OCI-LY1 (cell line): ENCODE data around the gene CD82.

Source experiments
- H2AFZ ChIP-seq: fragments of 200-600 bp; sonication (generic), shearing (Covaris generic); 2 replicates; pipeline ENCODE4 v1.6.0; 2014; ENCODE audit warnings: antibody characterized with exemption, mild to moderate bottlenecking, low read length
- H3F3A ChIP-seq: fragments of 200-600 bp; sonication (generic), shearing (Covaris generic); 2 replicates; pipeline ENCODE4 v1.6.0; 2014; ENCODE audit warnings: mild to moderate bottlenecking, antibody characterized with exemption, low read length, moderate library complexity; ENCODE audit not compliant: insufficient read depth
- H3K27ac ChIP-seq: fragments of 200-600 bp; sonication (generic); 2 replicates; pipeline ENCODE4 v1.5.1; 2014; ENCODE audit warnings: low read length, mixed run types, mild to moderate bottlenecking, low read depth; ENCODE audit not compliant: poor library complexity, severe bottlenecking
- H3K27me3 ChIP-seq: fragments of 200-600 bp; sonication (generic); 2 replicates; pipeline ENCODE4 v1.6.0; 2014; ENCODE audit warnings: antibody characterized with exemption, mild to moderate bottlenecking, low read length, moderate library complexity; ENCODE audit not compliant: insufficient read depth
- H3K36me3 ChIP-seq: fragments of 200-600 bp; sonication (generic); 2 replicates; pipeline ENCODE4 v1.6.1; 2014; ENCODE audit warnings: mild to moderate bottlenecking, antibody characterized with exemption, low read length, moderate library complexity, mixed read lengths; ENCODE audit not compliant: insufficient read depth
- H3K4me1 ChIP-seq: fragments of 200-600 bp; sonication (generic); 2 replicates; pipeline ENCODE4 v1.5.1; 2014; ENCODE audit warnings: mild to moderate bottlenecking, low read length, moderate library complexity; ENCODE audit not compliant: insufficient read depth, severe bottlenecking
- H3K4me2 ChIP-seq: fragments of 200-600 bp; sonication (generic), shearing (Covaris generic); 2 replicates; pipeline ENCODE4 v1.6.1; 2014; ENCODE audit warnings: low read length
- H3K4me3 ChIP-seq: fragments of 200-600 bp; sonication (generic); 2 replicates; pipeline ENCODE4 v1.5.1; 2014; ENCODE audit warnings: low read length, low read depth, mild to moderate bottlenecking, mixed read lengths; ENCODE audit not compliant: poor library complexity, severe bottlenecking
- H3K79me2 ChIP-seq: fragments of 200-600 bp; shearing (Covaris generic); 2 replicates; pipeline ENCODE4 v1.6.1; 2016; ENCODE audit warnings: mixed run types, low read length, mixed read lengths; ENCODE audit not compliant: insufficient read depth
- H3K9ac ChIP-seq: fragments of 200-600 bp; sonication (generic), shearing (Covaris generic); 2 replicates; pipeline ENCODE4 v1.6.1; 2014; ENCODE audit warnings: mild to moderate bottlenecking, low read length, mixed read lengths
- H3K9me2 ChIP-seq: fragments of 200-600 bp; sonication (generic), shearing (Covaris generic); 2 replicates; pipeline ENCODE4 v1.6.1; 2014; ENCODE audit warnings: low read depth, mild to moderate bottlenecking, low read length, mixed read lengths
- H3K9me3 ChIP-seq: fragments of 200-600 bp; shearing (Covaris generic); 2 replicates; pipeline ENCODE4 v1.6.1; 2014; ENCODE audit warnings: low read length, mixed read lengths
- H4K20me1 ChIP-seq: fragments of 200-600 bp; sonication (generic), shearing (Covaris generic); 2 replicates; pipeline ENCODE4 v1.6.0; 2016; ENCODE audit warnings: mild to moderate bottlenecking, low read length; ENCODE audit not compliant: insufficient read depth
- CTCF ChIP-seq: fragments of 200-600 bp; sonication (generic), shearing (Covaris generic); IDR thresholded peaks from 2 replicates; pipeline ENCODE4 v1.5.1; 2017; ENCODE audit warnings: mild to moderate bottlenecking, antibody characterized with exemption, low read length, moderate library complexity, mixed read lengths
- EZH2 ChIP-seq: fragments of 200-600 bp; sonication (generic), shearing (Covaris generic); IDR thresholded peaks from 2 replicates; pipeline ENCODE4 v1.8.0; 2017; ENCODE audit warnings: borderline replicate concordance, mixed run types, mild to moderate bottlenecking, antibody characterized with exemption, low read length, moderate library complexity, mixed read lengths

Gene CD82

GRCh38 chr11:44614281-44614775, 48.9 kb downstream of the CD82 start:
- no peak overlapping the region for H3K4me3 ChIP-seq
- no peak for TF ChIP-seq EZH2
- no peaks in the 10 kb centered on the region for H4K20me1 ChIP-seq
- no peaks in the 10 kb centered on the region for H3K27me3 ChIP-seq
- H3K36me3 ChIP-seq = peaks cover 54% of the 10 kb centered on the region; the same call in 1 of the 2 replicates
- no peaks in the 10 kb centered on the region for H3K79me2 ChIP-seq
- no peak overlapping the region for H2AFZ ChIP-seq
- no peaks in the 10 kb centered on the region for H3F3A ChIP-seq
- H3K9me2 ChIP-seq = no peaks in the 10 kb centered on the region
- no peak overlapping the region for H3K27ac ChIP-seq
- no peak overlapping the region for H3K4me2 ChIP-seq
- no peaks in the 10 kb centered on the region for H3K9me3 ChIP-seq
- no peak overlapping the region for H3K9ac ChIP-seq
- peaks cover 51% of the 10 kb centered on the region for H3K4me1 ChIP-seq

- Histone ChIP-seq H3K9me3 (no peaks in the 10 kb centered on the region), H3K9me2 (no peaks in the 10 kb centered on the region), H3K9ac (no peak overlapping the region), H3K79me2 (no peaks in the 10 kb centered on the region), H3K4me1 (peaks cover 43% of the 10 kb centered on the region), H3K4me2 (no peak overlapping the region), H3K36me3 (peaks cover 50% of the 10 kb centered on the region; the same call in 1 of the 2 replicates), H3K27ac (peak overlapping the region; percentile 24), H2AFZ (no peak overlapping the region), H3F3A (no peaks in the 10 kb centered on the region), H3K27me3 (no peaks in the 10 kb centered on the region), H3K4me3 (no peak overlapping the region), H4K20me1 (no peaks in the 10 kb centered on the region)
- TF ChIP-seq EZH2 (no peak), CTCF (no peak)
Observed at GRCh38 chr11:44615041-44615755, 49.7 kb downstream of the CD82 start.

GRCh38 chr11:44615913-44616791, 50.7 kb downstream of the CD82 start:
- peaks cover 46% of the 10 kb centered on the region; the same call in 1 of the 2 replicates for H3K36me3 ChIP-seq
- TF ChIP-seq EZH2 = no peak

More at GRCh38 chr11:44615913-44616791, 50.7 kb downstream of the CD82 start:
- no peaks in the 10 kb centered on the region for H4K20me1 ChIP-seq
- no peak overlapping the region for H3K4me3 ChIP-seq
- no peaks in the 10 kb centered on the region for H3K27me3 ChIP-seq
- no peaks in the 10 kb centered on the region for H3K79me2 ChIP-seq
- H3K27ac ChIP-seq = peak overlapping the region; percentile 13
- H3F3A ChIP-seq = no peaks in the 10 kb centered on the region
- no peak overlapping the region for H2AFZ ChIP-seq
- no peak overlapping the region for H3K9ac ChIP-seq
- peaks cover 36% of the 10 kb centered on the region for H3K4me1 ChIP-seq
- H3K9me2 ChIP-seq = no peaks in the 10 kb centered on the region
- no peaks in the 10 kb centered on the region for H3K9me3 ChIP-seq
- H3K4me2 ChIP-seq = no peak overlapping the region
